ENCODE results near the gene CENPP.

Gene CENPP

DNA sequence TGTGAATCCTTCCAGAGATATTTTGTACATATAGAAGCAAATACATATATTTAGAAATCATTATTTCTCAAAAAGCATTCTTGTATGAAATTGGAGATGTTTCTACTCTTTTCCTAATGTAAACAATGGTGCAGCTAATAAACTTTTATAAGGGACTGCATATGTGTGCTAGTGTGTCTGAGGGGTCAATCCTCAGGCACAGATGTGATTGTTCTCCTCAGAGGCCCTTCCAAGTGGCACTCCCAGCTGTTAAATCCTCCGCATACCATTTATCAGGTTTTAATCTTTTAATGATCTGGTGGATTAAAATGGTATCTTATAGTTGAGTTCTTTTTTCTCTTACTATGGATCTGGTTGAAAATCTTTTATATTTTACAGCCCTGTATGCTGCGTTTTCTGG lies 104.1 kb downstream of the CENPP start:
- no peak for DNase-seq

- no peak for DNase-seq
These were observed 106.6 kb downstream of the CENPP start for GRCh38 chr9:92432350-92432749.

- DNase-seq, result no peak
These were observed 107.3 kb downstream of the CENPP start for GRCh38 chr9:92432972-92433548.

- no peak for DNase-seq
These were observed 109.5 kb downstream of the CENPP start for GRCh38 chr9:92435263-92435662.

DNA sequence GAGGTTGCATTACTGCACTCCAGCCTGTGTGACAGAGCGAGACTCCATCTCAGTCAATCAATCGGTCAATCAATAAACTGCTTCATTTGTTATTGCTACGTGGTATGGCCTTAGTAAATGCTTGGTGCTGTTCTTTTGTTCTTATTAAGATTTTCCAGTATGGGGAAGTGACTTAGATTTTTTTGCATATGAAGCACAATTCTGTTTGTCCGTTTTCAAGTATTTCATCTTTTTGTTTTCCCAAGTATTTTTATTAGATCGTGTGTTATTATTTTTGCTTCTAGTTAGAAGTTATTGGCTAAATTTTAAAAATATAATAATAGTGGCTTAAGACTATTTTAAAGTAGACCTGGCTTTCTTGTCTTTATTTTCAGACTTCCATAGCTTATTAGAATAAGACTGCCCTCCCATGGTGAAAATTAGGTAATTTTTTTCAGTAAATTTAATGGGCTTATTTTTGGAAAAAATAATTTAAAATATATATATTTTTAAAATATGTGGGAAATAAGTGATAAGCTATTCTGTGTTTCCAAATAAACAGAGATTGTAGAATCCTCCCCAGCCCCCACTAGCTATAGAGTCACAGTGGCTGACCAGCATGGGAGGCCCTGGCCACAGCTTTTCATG lies 113.3 kb downstream of the CENPP start:
- no peak for DNase-seq

DNA sequence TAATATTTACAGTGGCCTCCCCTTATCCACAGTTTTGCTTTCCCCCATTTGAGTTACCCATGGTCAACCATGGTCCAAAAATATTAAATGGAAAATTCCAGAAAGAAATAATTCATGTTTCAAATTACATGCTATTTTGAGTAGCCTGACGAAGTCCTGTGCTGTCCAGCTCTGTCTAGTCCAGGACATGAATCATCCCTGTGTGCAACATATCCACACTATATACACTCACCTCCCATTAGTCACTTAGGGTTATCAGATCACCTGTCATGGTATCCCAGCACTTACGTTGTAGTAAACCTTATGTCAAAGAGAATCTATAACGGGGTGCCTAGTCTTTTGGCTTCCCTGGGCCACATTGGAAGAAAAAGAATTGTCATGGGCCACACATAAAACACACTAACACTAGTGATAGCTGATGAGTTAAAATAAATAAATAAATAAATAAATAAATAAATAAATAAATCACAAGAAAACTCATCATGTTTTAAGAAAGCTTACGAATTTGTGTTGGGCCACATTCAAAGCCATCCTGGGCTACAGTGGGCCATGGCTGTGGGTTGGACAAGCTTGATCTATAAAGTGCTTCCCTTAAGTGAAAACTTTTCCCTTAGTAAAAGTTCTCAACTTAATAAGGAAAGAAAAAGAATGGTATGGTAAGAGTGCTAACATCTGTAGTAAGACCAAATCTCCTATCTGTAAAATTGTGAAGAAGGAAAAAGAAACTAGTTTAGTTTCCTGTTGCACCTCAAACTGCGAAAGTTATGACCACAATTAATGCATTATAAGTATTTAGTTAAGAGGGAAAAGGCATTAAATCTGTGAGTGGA lies 114.4 kb downstream of the CENPP start:
- DNase-seq, result no peak

- no peak for DNase-seq
These were observed 114.9 kb downstream of the CENPP start for GRCh38 chr9:92440751-92441046.

GRCh38 chr9:92444841-92445240 lies 119.1 kb downstream of the CENPP start:
- DNase-seq, result no peak

DNA sequence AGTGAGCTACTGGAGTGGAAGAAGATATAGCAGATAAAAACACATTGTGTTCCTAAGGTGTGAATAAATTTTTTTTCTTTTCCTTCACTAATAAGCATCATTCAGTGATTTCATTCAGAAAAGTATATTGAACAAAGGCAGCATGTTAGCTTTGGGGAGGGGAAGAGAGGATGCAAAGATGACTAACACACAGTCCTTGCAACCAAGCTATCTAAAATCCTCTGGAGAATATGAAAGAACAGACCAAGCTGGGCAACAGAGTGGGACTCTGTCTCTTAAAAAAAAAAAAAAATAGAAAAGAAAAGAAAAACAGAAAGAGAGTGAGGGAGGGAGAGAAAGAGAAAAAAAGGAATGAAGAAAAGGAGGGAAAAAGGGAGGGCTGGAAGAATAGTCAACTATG lies 120.8 kb downstream of the CENPP start:
- no peak for DNase-seq

DNA sequence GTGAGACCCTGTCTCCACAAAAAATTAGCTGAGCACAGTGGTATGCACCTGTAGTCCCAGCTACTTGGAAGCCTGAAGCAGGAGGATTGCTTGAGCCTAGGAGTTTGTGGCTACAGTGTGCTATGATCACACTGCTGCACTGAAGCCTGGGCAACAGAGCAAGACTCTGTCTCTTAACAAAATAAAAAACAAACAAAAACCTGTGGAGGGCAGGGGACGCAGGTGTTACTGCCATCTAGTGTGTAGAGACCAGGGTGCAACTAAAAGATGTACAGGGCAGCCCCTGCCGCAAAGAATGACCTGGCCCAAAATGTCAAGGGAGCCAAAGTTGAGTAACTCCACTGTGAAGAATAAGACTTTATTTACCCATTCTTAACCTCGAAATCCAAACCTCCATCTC lies 129.5 kb downstream of the CENPP start:
- DNase-seq, result no peak

DNA sequence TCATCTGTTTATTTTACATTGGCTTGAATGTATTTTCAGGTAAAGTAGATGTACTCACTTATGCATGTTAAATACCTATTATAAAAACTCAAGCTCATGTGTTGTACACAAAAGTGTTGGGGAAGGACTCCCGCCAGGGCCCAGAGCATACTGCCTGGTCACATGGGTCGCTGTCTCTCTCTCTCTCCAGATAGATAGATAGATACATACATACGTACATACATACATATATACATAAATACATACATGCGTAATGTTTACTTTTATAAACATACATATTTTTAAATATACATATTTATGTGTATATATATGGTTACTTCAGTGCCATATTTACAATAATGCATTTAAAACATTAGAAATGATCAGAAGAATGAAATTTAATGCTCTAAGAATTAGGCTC lies 131.8 kb downstream of the CENPP start:
- no peak for DNase-seq

GRCh38 chr9:92463387-92463786 lies 137.6 kb downstream of the CENPP start:
- no peak for DNase-seq

DNA sequence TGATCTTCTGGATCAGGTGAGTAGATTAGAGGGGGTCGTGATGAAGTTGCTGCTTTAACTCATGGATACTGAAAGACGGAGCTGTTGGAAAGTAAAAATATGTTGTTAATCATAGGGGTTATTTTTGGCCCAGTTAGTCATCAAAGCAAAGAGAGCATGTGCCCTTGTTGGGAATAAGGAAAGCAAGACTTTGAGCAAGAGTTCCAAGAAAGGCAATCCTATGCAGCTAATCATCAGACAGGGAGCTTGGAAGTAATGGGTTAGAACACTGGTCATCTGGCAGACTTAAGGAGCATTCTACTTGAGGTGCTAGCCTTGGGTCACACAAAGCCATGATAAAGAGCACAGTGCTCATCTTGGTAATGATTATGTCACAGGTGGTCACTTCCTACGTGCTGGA lies 138.2 kb downstream of the CENPP start:
- no peak for DNase-seq

DNA sequence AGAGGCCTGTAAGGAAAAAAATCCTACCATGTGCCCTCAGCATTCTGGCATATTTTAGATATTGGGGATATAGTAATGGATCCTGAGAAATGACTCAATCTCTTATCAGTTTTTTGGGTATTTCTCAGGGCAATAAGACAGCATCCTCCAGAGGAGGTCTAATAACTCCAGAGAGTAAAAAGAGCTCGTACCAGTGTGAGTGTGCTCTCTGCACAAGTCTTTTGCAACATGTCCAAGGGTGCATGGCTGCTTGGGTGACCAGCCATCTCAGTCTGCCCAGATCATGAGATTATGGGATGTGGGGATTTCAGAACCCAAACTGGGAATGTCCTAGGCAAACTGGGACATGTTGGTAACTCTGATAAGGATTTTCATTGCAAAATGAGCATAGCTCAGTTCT lies 141.3 kb downstream of the CENPP start:
- no peak for DNase-seq

DNA sequence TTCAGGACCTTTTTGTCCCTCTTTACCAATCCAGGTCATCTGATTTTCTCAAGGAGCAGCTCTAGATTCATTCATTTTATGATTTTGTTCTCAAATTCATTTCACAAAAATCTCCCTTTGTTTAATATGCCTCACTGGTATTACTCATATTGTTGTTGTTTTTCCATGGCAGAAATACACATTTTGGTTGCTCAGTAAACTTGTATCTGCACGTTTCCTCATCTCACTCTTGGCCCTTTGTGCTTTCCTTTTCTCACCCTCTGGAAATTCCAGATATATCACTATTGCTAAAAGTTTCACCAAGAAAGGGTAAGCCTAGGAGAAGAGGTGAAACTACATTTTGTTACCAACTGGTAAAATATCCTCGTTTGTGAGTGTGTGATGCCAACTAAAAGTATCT lies 141.8 kb downstream of the CENPP start:
- DNase-seq, result no peak

DNA sequence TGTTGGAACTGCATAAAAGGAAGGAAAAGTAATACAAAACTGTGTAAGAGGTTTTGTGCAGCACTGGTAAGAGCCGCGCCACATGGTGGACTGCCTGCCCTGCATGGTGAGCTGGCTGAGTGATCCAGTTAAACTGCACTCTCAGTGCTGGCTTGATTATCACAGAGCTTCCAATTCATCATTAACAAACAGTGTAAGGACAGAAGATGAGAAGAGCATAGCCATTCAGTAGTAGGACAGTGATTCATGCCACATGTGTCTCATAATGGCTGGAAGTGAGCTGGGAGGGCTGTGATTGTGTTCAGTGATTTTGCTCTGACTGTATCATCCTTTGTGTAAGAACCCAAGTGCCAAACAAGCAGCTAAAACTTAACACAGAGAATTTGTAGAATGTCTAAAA lies 142.5 kb downstream of the CENPP start:
- DNase-seq, result no peak

- no peak for DNase-seq
These were observed 148.8 kb downstream of the CENPP start for GRCh38 chr9:92474587-92474986.

GRCh38 chr9:92476962-92477361 lies 151.2 kb downstream of the CENPP start:
- DNase-seq, result no peak

DNA sequence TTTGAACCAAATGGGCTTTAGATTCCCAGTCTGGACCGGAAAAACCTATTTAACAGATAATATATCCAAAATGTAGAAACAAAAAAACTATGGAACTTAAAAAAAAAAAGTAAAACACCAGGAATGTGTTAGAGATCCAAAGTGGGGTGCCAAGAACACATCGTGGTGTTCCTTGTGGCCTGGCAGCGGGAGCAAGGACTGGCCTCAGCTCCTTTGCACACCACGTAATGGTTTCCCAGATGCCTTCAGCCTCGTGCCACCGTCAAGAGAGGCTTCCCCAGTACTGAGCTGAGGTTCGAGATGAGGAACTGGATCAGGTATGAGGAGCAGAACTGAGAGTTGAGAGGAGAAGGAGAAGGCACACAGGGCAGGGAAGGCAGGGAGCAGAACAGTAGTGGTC lies 153.0 kb downstream of the CENPP start:
- no peak for DNase-seq

DNA sequence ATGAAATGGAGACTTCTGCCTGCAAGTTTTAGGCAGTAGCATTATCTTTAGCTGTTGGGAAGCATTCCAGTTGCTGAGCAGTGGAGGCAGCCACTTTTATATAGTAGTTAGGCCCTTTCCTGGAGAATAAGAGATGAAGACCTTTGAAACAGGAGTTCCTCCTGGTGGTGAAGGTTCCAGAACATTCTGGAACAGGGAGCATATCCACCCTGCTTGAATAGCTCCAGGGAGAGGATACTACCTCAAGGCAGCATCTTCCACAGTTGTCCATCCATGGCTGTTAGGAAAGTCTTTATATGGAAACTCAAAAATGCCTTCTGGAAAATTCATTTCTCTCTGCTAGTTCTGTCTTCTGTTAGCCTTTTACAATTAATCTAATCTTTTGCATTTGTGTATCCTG lies 153.6 kb downstream of the CENPP start:
- no peak for DNase-seq

GRCh38 chr9:92480291-92480771 lies 154.6 kb downstream of the CENPP start:
- DNase-seq, result no peak

- no peak for DNase-seq
These were observed 155.4 kb downstream of the CENPP start for GRCh38 chr9:92480986-92481633.

- no peak for DNase-seq
These were observed 156.6 kb downstream of the CENPP start, which contains the start of gene ASPN for GRCh38 chr9:92482329-92482728. Gene ASPN, minus strand, starts transcription at chr9:92482506.

GRCh38 chr9:92482805-92483204 lies 157.1 kb downstream of the CENPP start:
- DNase-seq, result no peak
